Right lobe of liver (tissue), 4 donors: ENCODE data around the gene RDH5.

ENCODE experiments used
- POLR2A ChIP-seq: fragments of 450-650 bp; IDR thresholded peaks from one replicate; pipeline ENCODE4 v1.6.1; 2017; ENCODE audit warnings: antibody characterized with exemption, mild to moderate bottlenecking
- TF ChIP-seq, protein P1 (sequence below), 4 donors: fragments of 200-600 bp in 3 of 4; fragments of 450-650 bp in 1 of 4; IDR thresholded peaks; one replicate each; pipeline versions ENCODE4 v1.5.1 to v1.8.0; 2016 to 2022; ENCODE audit warnings: antibody characterized with exemption in 4 of 4, mild to moderate bottlenecking in 2 of 4
- donor health status: DM: no; HTN: no; CAD: no.
- donor health status: DM: no; HTN: no; CAD: no.
- donor health status: DM: no; HTN: yes; CAD: no.

DNA sequence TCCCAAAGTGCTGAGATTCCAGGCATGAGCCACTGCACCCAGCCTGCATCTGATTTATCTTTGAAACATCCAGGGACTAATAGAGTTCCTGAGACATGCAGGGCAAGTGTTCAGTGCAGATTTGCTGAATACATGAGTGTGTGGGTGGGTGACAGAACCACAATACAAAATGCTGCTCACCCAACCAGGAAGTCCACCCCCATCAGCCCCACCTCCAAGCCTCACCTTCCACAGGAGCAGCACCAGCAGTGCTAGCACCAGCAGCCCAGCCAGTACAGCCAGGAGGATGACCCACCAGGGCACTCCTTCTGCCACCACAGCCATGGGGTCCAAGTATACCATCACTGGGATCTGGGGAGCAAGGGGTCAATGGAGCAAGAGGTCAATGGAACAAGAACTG lies 32.4 kb upstream of the RDH5 start:
- TF ChIP-seq, protein P1, sequence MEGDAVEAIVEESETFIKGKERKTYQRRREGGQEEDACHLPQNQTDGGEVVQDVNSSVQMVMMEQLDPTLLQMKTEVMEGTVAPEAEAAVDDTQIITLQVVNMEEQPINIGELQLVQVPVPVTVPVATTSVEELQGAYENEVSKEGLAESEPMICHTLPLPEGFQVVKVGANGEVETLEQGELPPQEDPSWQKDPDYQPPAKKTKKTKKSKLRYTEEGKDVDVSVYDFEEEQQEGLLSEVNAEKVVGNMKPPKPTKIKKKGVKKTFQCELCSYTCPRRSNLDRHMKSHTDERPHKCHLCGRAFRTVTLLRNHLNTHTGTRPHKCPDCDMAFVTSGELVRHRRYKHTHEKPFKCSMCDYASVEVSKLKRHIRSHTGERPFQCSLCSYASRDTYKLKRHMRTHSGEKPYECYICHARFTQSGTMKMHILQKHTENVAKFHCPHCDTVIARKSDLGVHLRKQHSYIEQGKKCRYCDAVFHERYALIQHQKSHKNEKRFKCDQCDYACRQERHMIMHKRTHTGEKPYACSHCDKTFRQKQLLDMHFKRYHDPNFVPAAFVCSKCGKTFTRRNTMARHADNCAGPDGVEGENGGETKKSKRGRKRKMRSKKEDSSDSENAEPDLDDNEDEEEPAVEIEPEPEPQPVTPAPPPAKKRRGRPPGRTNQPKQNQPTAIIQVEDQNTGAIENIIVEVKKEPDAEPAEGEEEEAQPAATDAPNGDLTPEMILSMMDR (IDR thresholded peaks at IDR 0.05), result no peak
- no peak for TF ChIP-seq POLR2A
